GM19240 (cell line): ENCODE results near the gene BTBD9.

Source experiments
- DNase-seq: peaks from one replicate; pipeline ENCODE4 v3.0.0; 2011; ENCODE audit warnings: low spot score; ENCODE audit not compliant: insufficient read length

BTBD9 gene

GRCh38 chr6:38391626-38392579 is 247.8 kb downstream of the BTBD9 start:
- DNase-seq: no peak

GRCh38 chr6:38391206-38391605 is 248.5 kb downstream of the BTBD9 start:
- no peak for DNase-seq

GRCh38 chr6:38389875-38390274 is 249.9 kb downstream of the BTBD9 start:
- no peak for DNase-seq

- no peak for DNase-seq
These were observed 251.8 kb downstream of the BTBD9 start for GRCh38 chr6:38387971-38388370.

GRCh38 chr6:38387461-38387860 is 252.3 kb downstream of the BTBD9 start:
- DNase-seq: no peak

GRCh38 chr6:38378801-38379200 is 260.9 kb downstream of the BTBD9 start:
- no peak for DNase-seq

GRCh38 chr6:38375937-38376336 is 263.8 kb downstream of the BTBD9 start:
- no peak for DNase-seq

GRCh38 chr6:38375341-38375740 is 264.4 kb downstream of the BTBD9 start:
- no peak for DNase-seq

GRCh38 chr6:38371881-38372280 is 267.8 kb downstream of the BTBD9 start:
- no peak for DNase-seq

GRCh38 chr6:38370653-38371601 is 268.8 kb downstream of the BTBD9 start:
- no peak for DNase-seq

- DNase-seq: no peak
These were observed 272.5 kb downstream of the BTBD9 start for GRCh38 chr6:38367231-38367630.

GRCh38 chr6:38366234-38366633 is 273.5 kb downstream of the BTBD9 start:
- DNase-seq: no peak

- no peak for DNase-seq
These were observed 275.0 kb downstream of the BTBD9 start for GRCh38 chr6:38364775-38365174.

GRCh38 chr6:38364127-38364526 is 275.6 kb downstream of the BTBD9 start:
- DNase-seq: no peak

- DNase-seq: no peak
These were observed 284.2 kb downstream of the BTBD9 start for GRCh38 chr6:38355519-38355918.

GRCh38 chr6:38354905-38355304 is 284.8 kb downstream of the BTBD9 start:
- no peak for DNase-seq

GRCh38 chr6:38354037-38354381 is 285.7 kb downstream of the BTBD9 start:
- DNase-seq: no peak

GRCh38 chr6:38353310-38354036 is 286.3 kb downstream of the BTBD9 start:
- no peak for DNase-seq

- no peak for DNase-seq
These were observed 287.1 kb downstream of the BTBD9 start for GRCh38 chr6:38352636-38353035.

GRCh38 chr6:38350942-38351341 is 288.8 kb downstream of the BTBD9 start:
- DNase-seq: no peak

GRCh38 chr6:38350220-38350619 is 289.5 kb downstream of the BTBD9 start:
- DNase-seq: no peak
